ENCODE measurements around the gene WDR88. TPM values are rescaled to one million over a fixed set of nuclear protein-coding genes. Genes with fewer than 3 reads are reported as not detected.

Gene WDR88
- polyA plus RNA-seq, 1 experiment = not detected

DNA sequence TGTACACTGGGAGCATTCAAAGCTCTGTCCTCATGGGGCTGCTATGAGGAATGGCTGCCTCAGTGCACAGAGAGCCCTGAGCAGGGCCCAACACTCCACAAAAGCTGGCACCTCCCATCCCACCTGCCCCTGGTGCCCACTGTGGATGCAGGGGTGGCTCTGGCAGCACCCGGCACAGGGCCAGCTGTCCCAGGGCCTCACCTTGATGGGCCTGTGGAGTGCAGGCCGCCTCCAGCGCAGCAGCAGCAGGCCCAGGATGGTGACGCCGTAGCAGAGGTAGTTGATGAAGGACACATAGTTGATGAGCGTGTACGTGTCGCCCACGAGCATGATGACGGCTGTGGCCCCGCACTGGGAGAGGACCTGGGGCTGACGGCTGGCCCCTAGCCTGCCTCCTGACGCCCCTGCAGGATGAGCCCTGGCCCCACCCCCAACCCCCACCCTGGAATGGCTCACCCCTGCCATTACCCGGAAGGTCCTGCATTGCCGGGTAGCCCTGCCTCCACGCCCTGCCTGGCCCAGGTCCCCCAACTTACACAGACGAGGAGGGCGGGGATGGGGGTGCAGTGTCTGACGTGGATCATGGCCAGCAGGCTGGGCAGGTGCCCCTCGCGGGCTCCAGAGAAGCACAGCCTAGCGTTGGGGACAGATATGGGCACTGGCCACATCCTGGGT lies 78.5 kb downstream of the WDR88 start:
- POLR2A ChIA-PET = no interaction called here
- DNase-seq (ENCODE audit: low read depth, low spot score) = no peak
- no peak overlapping the region for H3K27ac ChIP-seq (ENCODE audit: low read depth, low read length)
- H3K4me3 ChIP-seq (ENCODE audit: low read depth, low read length) = no peak overlapping the region
- TF ChIP-seq, protein P1, sequence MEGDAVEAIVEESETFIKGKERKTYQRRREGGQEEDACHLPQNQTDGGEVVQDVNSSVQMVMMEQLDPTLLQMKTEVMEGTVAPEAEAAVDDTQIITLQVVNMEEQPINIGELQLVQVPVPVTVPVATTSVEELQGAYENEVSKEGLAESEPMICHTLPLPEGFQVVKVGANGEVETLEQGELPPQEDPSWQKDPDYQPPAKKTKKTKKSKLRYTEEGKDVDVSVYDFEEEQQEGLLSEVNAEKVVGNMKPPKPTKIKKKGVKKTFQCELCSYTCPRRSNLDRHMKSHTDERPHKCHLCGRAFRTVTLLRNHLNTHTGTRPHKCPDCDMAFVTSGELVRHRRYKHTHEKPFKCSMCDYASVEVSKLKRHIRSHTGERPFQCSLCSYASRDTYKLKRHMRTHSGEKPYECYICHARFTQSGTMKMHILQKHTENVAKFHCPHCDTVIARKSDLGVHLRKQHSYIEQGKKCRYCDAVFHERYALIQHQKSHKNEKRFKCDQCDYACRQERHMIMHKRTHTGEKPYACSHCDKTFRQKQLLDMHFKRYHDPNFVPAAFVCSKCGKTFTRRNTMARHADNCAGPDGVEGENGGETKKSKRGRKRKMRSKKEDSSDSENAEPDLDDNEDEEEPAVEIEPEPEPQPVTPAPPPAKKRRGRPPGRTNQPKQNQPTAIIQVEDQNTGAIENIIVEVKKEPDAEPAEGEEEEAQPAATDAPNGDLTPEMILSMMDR (IDR thresholded peaks at IDR 0.05; ENCODE audit: low read depth, low read length) = no peak
- no peaks in the 10 kb centered on the region for H3K27me3 ChIP-seq (ENCODE audit: control insufficient read depth, insufficient read depth, low read length)
- CTCF ChIA-PET = no interaction called here
- H3K9me3 ChIP-seq (ENCODE audit: control insufficient read depth, insufficient read depth, low read length) = no peaks in the 10 kb centered on the region; the same call in 1 of the 2 replicates

GRCh38 chr19:33211794-33212435 lies 80.0 kb downstream of the WDR88 start:
- no peak overlapping the region for H3K4me3 ChIP-seq (ENCODE audit: low read depth, low read length)
- ChIA-PET CTCF (no interaction called here), POLR2A (no interaction called here)
- DNase-seq (ENCODE audit: low read depth, low spot score) = no peak
- peaks cover 4% of the 10 kb centered on the region for H3K27me3 ChIP-seq (ENCODE audit: control insufficient read depth, insufficient read depth, low read length)
- TF ChIP-seq, protein P1 (IDR thresholded peaks at IDR 0.05; ENCODE audit: low read depth, low read length) = no peak
- H3K9me3 ChIP-seq (ENCODE audit: control insufficient read depth, insufficient read depth, low read length) = no peaks in the 10 kb centered on the region; the same call in 1 of the 2 replicates
- no peak overlapping the region for H3K27ac ChIP-seq (ENCODE audit: low read depth, low read length)

- TF ChIP-seq, protein P1 (IDR thresholded peaks at IDR 0.05; ENCODE audit: low read depth, low read length) = no peak
- H3K27me3 ChIP-seq (ENCODE audit: control insufficient read depth, insufficient read depth, low read length) = peaks cover 4% of the 10 kb centered on the region
- no peak overlapping the region for H3K27ac ChIP-seq (ENCODE audit: low read depth, low read length)
- no peak overlapping the region for H3K4me3 ChIP-seq (ENCODE audit: low read depth, low read length)
- ChIA-PET POLR2A (no interaction called here), CTCF (interaction anchor here (1.7 kb wide), 1 partner anchor 194 kb away, joined by 4 read pairs; no protein-coding TSS in a partner anchor)
- H3K9me3 ChIP-seq (ENCODE audit: control insufficient read depth, insufficient read depth, low read length) = no peaks in the 10 kb centered on the region; the same call in 1 of the 2 replicates
- no peak for DNase-seq (ENCODE audit: low read depth, low spot score)
Observed at GRCh38 chr19:33212436-33213172, 80.7 kb downstream of the WDR88 start.

DNA sequence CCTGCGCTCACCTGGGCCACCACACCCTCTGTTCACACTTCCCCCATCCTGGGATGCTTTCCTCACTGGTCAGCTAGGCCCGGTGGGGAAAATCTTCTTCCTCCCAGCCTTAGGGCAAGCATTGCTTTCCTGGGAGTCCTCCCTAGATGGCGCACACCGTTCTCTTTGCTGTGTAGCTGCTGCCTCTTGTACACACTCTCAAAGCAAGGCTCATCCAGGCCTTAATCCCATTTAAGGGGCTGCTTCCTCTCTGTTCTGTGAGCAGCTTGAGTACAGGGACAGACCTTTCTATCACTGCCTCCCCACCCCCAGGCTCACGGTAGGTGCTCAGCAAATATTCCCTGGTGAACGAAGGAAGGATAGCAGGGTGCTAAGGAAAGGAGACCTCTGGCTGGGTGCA lies 82.7 kb downstream of the WDR88 start:
- Histone ChIP-seq H3K27me3 (ENCODE audit: control insufficient read depth, insufficient read depth, low read length) (peaks cover 4% of the 10 kb centered on the region), H3K9me3 (ENCODE audit: control insufficient read depth, insufficient read depth, low read length) (no peaks in the 10 kb centered on the region; the same call in 1 of the 2 replicates), H3K4me3 (ENCODE audit: low read depth, low read length) (no peak overlapping the region), H3K27ac (ENCODE audit: low read depth, low read length) (no peak overlapping the region)
- TF ChIP-seq, protein P1 (IDR thresholded peaks at IDR 0.05; ENCODE audit: low read depth, low read length) = peak; percentile 43
- DNase-seq (ENCODE audit: low read depth, low spot score) = no peak
- POLR2A ChIA-PET = no interaction called here
- CTCF ChIA-PET = interaction anchor here (0.6 to 1.2 kb wide), 5 partner anchors 8 to 194 kb away, joined by 3 to 4 read pairs (median 3); no protein-coding TSS in a partner anchor
